A549 treated with GW870086 at 1 μM for 4 hours (cell line): ENCODE results near the gene GPR4. TPM values are rescaled to one million over a fixed set of nuclear protein-coding genes. Genes with fewer than 3 reads are reported as not detected.

ENCODE experiments used
- total RNA-seq: library from RNA; stranded (reverse); fragments of 200-300 nt; extraction: Qiagen RNA extraction; gene quantifications from 5 replicates; pipeline ENCODE4 v1.2.3, GENCODE V29; 2022; ENCODE audit warnings: low read depth

Gene GPR4
- 0.14 to 0.34 TPM (median 0.27 TPM) in 5 replicates for total RNA-seq

GRCh38 chr19:45601524-45602374 is at the start of gene GPR4:
GPR4 (minus strand) TSS chr19:45602212; CDS start chr19:45591866, 10,346 bp downstream.

GRCh38 chr19:45638930-45639729 is 37.1 kb upstream of the GPR4 start, which contains the start of gene EML2:
EML2 (minus strand) TSS chr19:45639397; CDS start chr19:45639376, 21 bp downstream.

GRCh38 chr19:45584332-45585157 is 17.5 kb downstream of the GPR4 start, which contains the start of gene OPA3:
OPA3 (minus strand) TSS chr19:45584802; CDS start chr19:45584764, 38 bp downstream.

Other genes with a start within 250 kb of the GPR4 start
- 10.7 to 13.6 TPM (median 12.8 TPM) in 5 replicates for gene ERCC2, start 231.6 kb downstream of the GPR4 start, total RNA-seq
- gene PPP1R13L, start 197.1 kb downstream of the GPR4 start, total RNA-seq, result 36.0 to 42.8 TPM (median 38.5 TPM) in 5 replicates
- gene POLR1G, start 195.6 kb downstream of the GPR4 start, total RNA-seq, result 43.2 to 53.5 TPM (median 49.7 TPM) in 5 replicates
- 146 to 178 TPM (median 168 TPM) in 5 replicates for gene ERCC1, start 178.3 kb downstream of the GPR4 start, total RNA-seq
- 8.6 to 16.5 TPM (median 13.5 TPM) in 5 replicates for gene FOSB, start 134.2 kb downstream of the GPR4 start, total RNA-seq
- 10.7 to 18.4 TPM (median 12.8 TPM) in 5 replicates for gene RTN2, start 105.2 kb downstream of the GPR4 start, total RNA-seq
- 6.9 to 9.6 TPM (median 8.7 TPM) in 5 replicates for gene PPM1N, start 103.8 kb downstream of the GPR4 start, total RNA-seq
- 200 to 267 TPM (median 250 TPM) in 5 replicates for gene VASP, start 94.7 kb downstream of the GPR4 start, total RNA-seq
- gene OPA3, start 17.4 kb downstream of the GPR4 start, total RNA-seq, result 12.7 to 20.1 TPM (median 18.1 TPM) in 5 replicates
- 17.2 to 24.8 TPM (median 22.8 TPM) in 5 replicates for gene EML2, start 37.2 kb upstream of the GPR4 start, total RNA-seq
- gene GIPR, start 66.0 kb upstream of the GPR4 start, total RNA-seq, result 2.4 to 5.1 TPM (median 3.9 TPM) in 5 replicates
- 743 to 1,005 TPM (median 782 TPM) in 5 replicates for gene SNRPD2, start 89.7 kb upstream of the GPR4 start, total RNA-seq
- 7.3 to 9.5 TPM (median 8.6 TPM) in 5 replicates for gene QPCTL, start 90.5 kb upstream of the GPR4 start, total RNA-seq
- gene FBXO46, start 128.7 kb upstream of the GPR4 start, total RNA-seq, result 6.9 to 10.9 TPM (median 10.2 TPM) in 5 replicates
- 0.05 to 0.23 TPM (median 0.06 TPM) in 3 of 5 replicates, not detected in the others for gene MEIOSIN, start 131.2 kb upstream of the GPR4 start, total RNA-seq
- gene SIX5, start 167.0 kb upstream of the GPR4 start, total RNA-seq, result 17.0 to 28.2 TPM (median 24.1 TPM) in 5 replicates
- 36.2 to 49.7 TPM (median 47.1 TPM) in 5 replicates for gene DMPK, start 180.3 kb upstream of the GPR4 start, total RNA-seq
- gene DMWD, start 190.6 kb upstream of the GPR4 start, total RNA-seq, result 24.9 to 39.2 TPM (median 32.4 TPM) in 5 replicates
- gene RSPH6A, start 213.1 kb upstream of the GPR4 start, total RNA-seq, result not detected in 5 replicates